PFSK-1 (cell line): ENCODE data around the gene CADM2.

Source experiments
- FOXP2 ChIP-seq: optimal IDR thresholded peaks from 2 replicates; pipeline ENCODE3; 2011; ENCODE audit warnings: borderline replicate concordance, control low read depth, inconsistent platforms; ENCODE audit not compliant: insufficient read depth; ENCODE audit errors: extremely low read length, extremely low read depth
- POLR2AphosphoS5 ChIP-seq: IDR thresholded peaks from 2 replicates; pipeline ENCODE4 v1.6.1; 2012; ENCODE audit warnings: low read depth, mild to moderate bottlenecking, control low read depth, low read length, moderate library complexity
- SIN3A ChIP-seq: IDR thresholded peaks from 2 replicates; pipeline ENCODE4 v1.6.1; 2012; ENCODE audit warnings: mild to moderate bottlenecking, low read length, moderate library complexity, borderline replicate concordance; ENCODE audit not compliant: insufficient read depth
- TAF1 ChIP-seq: IDR thresholded peaks from 2 replicates; pipeline ENCODE4 v1.6.1; 2012; ENCODE audit warnings: low read length, control low read depth, borderline replicate concordance; ENCODE audit not compliant: insufficient read depth
- TF ChIP-seq, protein P1 (sequence below), 2 experiments: IDR thresholded peaks; 2 replicates each; pipeline versions ENCODE4 v1.6.1 to v1.8.0; 2011 to 2012; ENCODE audit warnings: low read depth in 2 of 2, low read length in 2 of 2, control low read depth in 1 of 2, inconsistent platforms in 1 of 2, mild to moderate bottlenecking in 1 of 2, moderate library complexity in 1 of 2; ENCODE audit not compliant: insufficient read depth in 1 of 2

The CADM2 gene

DNA sequence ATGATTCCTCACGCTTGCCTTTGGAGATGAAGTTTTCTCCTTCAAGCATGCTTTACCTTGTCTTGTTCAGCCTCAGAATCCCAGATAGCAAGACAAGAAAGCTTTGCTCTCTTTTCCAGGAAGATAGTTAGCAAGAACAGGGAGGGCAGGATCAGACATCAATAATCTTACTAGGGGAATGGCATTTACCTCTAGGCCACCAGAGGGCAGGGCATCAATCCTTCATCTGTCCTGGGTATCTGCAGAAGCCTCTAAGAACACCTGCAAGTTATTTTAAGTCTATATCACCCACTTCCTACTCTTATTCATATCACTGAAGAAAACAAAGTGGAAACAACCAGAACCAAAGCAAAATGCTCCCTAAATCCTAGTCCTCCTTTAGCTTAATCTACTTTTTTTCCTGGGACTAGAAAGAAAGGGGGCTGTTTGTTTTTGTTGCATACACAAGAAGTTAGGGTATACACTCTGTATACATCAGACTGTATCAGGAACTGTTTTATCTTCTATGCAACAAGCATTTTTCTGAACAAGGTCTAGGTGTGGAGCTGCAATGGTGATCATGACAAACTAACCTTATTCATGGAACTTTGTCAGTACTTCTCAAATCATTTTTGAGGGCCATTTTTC, 862.5 kb downstream of the CADM2 start:
- no peak for TF ChIP-seq POLR2AphosphoS5
- no peak for TF ChIP-seq TAF1
- TF ChIP-seq SIN3A: no peak
- TF ChIP-seq FOXP2: no peak
- TF ChIP-seq, protein P1, sequence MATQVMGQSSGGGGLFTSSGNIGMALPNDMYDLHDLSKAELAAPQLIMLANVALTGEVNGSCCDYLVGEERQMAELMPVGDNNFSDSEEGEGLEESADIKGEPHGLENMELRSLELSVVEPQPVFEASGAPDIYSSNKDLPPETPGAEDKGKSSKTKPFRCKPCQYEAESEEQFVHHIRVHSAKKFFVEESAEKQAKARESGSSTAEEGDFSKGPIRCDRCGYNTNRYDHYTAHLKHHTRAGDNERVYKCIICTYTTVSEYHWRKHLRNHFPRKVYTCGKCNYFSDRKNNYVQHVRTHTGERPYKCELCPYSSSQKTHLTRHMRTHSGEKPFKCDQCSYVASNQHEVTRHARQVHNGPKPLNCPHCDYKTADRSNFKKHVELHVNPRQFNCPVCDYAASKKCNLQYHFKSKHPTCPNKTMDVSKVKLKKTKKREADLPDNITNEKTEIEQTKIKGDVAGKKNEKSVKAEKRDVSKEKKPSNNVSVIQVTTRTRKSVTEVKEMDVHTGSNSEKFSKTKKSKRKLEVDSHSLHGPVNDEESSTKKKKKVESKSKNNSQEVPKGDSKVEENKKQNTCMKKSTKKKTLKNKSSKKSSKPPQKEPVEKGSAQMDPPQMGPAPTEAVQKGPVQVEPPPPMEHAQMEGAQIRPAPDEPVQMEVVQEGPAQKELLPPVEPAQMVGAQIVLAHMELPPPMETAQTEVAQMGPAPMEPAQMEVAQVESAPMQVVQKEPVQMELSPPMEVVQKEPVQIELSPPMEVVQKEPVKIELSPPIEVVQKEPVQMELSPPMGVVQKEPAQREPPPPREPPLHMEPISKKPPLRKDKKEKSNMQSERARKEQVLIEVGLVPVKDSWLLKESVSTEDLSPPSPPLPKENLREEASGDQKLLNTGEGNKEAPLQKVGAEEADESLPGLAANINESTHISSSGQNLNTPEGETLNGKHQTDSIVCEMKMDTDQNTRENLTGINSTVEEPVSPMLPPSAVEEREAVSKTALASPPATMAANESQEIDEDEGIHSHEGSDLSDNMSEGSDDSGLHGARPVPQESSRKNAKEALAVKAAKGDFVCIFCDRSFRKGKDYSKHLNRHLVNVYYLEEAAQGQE (IDR thresholded peaks at IDR 0.05; ENCODE audit: insufficient read depth in 1 of 2, low read depth in 2 of 2, low read length in 2 of 2): no peak

DNA sequence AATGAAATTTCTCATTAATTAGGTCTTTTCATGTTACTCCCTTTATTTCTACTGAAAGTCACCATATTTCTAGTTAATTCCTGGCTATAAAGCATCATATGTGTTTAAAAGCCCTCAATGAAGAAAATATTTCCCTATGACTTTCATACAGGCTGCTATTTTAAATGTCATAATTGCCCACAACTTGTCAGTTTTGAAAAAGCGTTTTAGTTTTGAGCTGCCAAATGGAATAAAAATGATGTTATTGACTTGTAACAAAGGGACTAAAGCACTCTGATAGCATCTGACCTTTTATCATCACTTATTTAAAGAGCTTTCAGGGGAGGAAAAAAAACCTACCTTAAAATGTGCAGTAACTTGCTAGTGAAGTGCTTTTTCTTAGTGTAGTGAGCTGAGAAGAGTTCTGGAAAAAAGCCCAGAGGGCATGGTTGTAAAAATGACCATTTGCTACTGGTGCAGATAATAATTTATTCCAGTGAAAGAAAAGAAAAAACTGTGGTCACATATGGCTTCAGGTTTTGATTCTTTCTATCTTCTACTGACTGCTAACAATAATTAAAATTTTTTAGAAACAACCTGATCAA, 877.2 kb downstream of the CADM2 start:
- TF ChIP-seq TAF1 (no peak), POLR2AphosphoS5 (no peak), SIN3A (no peak), FOXP2 (no peak)
- TF ChIP-seq, protein P1 (IDR thresholded peaks at IDR 0.05; ENCODE audit: insufficient read depth in 1 of 2, low read depth in 2 of 2, low read length in 2 of 2): no peak

DNA sequence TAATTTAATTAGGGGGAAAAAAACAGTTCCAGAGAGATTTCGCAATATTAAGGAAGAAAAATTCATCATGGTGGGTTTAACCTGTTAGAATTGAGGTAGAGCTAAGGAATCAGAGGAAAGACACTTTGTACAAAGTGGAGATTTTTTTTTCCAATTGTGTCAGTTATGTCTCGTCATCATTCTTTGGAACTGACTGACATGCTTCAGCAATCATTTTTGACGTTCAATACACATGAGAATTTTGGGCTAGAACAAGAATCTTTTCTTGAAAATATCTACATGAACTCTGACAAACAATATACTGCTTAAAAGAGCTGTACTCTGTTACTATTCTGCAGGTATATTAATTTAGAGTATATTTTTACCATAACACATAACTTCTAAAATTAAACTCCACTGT, 878.6 kb downstream of the CADM2 start:
- TF ChIP-seq TAF1 (no peak), SIN3A (no peak), POLR2AphosphoS5 (no peak)
- TF ChIP-seq, protein P1 (IDR thresholded peaks at IDR 0.05; ENCODE audit: insufficient read depth in 1 of 2, low read depth in 2 of 2, low read length in 2 of 2): no peak

DNA sequence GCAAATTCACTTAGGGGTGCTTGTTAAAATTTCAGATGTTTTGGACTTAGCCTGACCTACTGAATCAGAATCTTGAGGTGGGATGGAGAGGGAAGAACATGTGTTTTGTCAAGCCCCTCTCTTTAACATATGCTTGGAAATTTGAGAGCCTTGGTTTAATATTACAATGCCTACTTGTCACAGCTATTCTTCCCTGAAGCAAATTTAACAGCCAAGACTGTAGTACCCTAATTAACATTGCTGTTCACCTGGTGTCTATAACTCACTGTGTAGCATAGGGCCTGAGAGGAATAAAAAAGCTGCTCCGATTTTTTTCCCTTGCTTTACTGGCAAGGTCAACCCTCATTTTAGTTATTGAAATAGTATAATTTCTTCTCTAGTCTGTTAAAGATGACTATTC, 880.1 kb downstream of the CADM2 start:
- TF ChIP-seq TAF1 (no peak), FOXP2 (no peak), SIN3A (no peak), POLR2AphosphoS5 (no peak)
- TF ChIP-seq, protein P1 (IDR thresholded peaks at IDR 0.05; ENCODE audit: insufficient read depth in 1 of 2, low read depth in 2 of 2, low read length in 2 of 2): no peak

DNA sequence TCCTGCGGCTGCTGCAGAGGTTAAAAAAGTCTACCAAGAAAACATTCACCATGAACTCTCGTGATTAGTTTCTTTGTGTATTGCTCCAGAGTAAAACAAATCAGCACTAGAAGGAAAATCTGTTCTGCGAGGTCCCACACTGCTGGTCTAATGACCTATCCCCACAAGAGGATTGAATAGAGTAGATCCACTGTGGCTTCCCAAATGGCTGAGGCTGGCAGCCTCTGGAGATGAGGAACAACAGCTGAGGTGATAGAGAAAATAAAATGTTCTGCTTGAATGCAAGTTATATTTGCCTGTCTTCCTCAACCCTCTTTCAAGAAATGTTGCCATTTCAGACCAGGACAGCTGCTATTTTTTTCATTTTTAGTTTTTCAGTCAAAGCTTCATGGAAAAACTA, 883.3 kb downstream of the CADM2 start:
- TF ChIP-seq SIN3A (no peak), TAF1 (no peak), FOXP2 (no peak), POLR2AphosphoS5 (no peak)
- TF ChIP-seq, protein P1 (IDR thresholded peaks at IDR 0.05; ENCODE audit: insufficient read depth in 1 of 2, low read depth in 2 of 2, low read length in 2 of 2): no peak
